Caco-2 (cell line): ENCODE measurements around the gene SMYD3. TPM values are rescaled to one million over a fixed set of nuclear protein-coding genes. Genes with fewer than 3 reads are reported as not detected.

Source experiments
- BruUV-seq: library from RNA; stranded (reverse); fragments of 400-500 nt; replicated peaks from 2 replicates; lab custom pipeline; 2021; lab: Mats Ljungman, UMichigan
- CTCF ChIA-PET: fragments of 300-600 bp; sonication (Branson Sonifier 250); formaldehyde crosslinking; loops from one replicate; lab custom pipeline; 2022; ENCODE audit warnings: antibody characterized with exemption; lab: Charles Lee
- POLR2A ChIA-PET: fragments of 300-600 bp; sonication (Branson Sonifier 250); formaldehyde crosslinking; loops from one replicate; lab custom pipeline; 2022; ENCODE audit warnings: antibody characterized with exemption; lab: Charles Lee
- DNase-seq, 2 experiments: peaks; one replicate each; pipeline versions ENCODE4 v3.0.0 to v3.0.0-alpha.2; 2020 to 2022
- H3K27me3 ChIP-seq: replicated peaks from 2 replicates; pipeline ENCODE4 v1.6.0; 2011; ENCODE audit warnings: low read length; ENCODE audit not compliant: control insufficient read depth, insufficient read depth
- H3K36me3 ChIP-seq: 2 replicates; pipeline ENCODE4 v1.5.1; 2011; ENCODE audit warnings: low read length; ENCODE audit not compliant: control insufficient read depth, insufficient read depth
- H3K4me1 ChIP-seq: fragments of 250-450 bp; sonication (Bioruptor Pico); 2 replicates; pipeline ENCODE4 v1.5.1; 2020; ENCODE audit warnings: mild to moderate bottlenecking
- H3K4me3 ChIP-seq: 2 replicates; pipeline ENCODE4 v1.5.1; 2011; ENCODE audit warnings: low read depth, mild to moderate bottlenecking, control low read depth, low read length
- H3K9me3 ChIP-seq: fragments of 250-450 bp; sonication (Bioruptor Pico); 2 replicates; pipeline ENCODE4 v1.5.1; 2020; ENCODE audit warnings: mild to moderate bottlenecking, moderate library complexity
- H3K27ac Mint-ChIP-seq: one replicate; pipeline ENCODE4 v1.8.0; 2022; ENCODE audit warnings: mixed read lengths; ENCODE audit not compliant: unreplicated experiment
- H3K27me3 Mint-ChIP-seq: one replicate; pipeline ENCODE4 v1.8.0; 2022; ENCODE audit warnings: mixed read lengths; ENCODE audit not compliant: insufficient read depth, unreplicated experiment
- H3K36me3 Mint-ChIP-seq: one replicate; pipeline ENCODE4 v1.8.0; 2022; ENCODE audit warnings: mild to moderate bottlenecking, mixed read lengths; ENCODE audit not compliant: insufficient read depth, unreplicated experiment
- H3K4me1 Mint-ChIP-seq: one replicate; pipeline ENCODE4 v1.8.0; 2022; ENCODE audit warnings: low read depth, mixed read lengths; ENCODE audit not compliant: unreplicated experiment
- H3K4me3 Mint-ChIP-seq: one replicate; pipeline ENCODE4 v1.8.0; 2022; ENCODE audit warnings: mild to moderate bottlenecking, moderate library complexity, mixed read lengths; ENCODE audit not compliant: unreplicated experiment
- H3K9me3 Mint-ChIP-seq: one replicate; pipeline ENCODE4 v1.8.0; 2022; ENCODE audit warnings: mixed read lengths; ENCODE audit not compliant: unreplicated experiment
- intact Hi-C: fragments of 100-400 bp; cut with micrococcal nuclease; formaldehyde crosslinking; loops from one replicate; pipeline ENCODE4 v1.10.0; 2022; ENCODE audit not compliant: unreplicated experiment
- total RNA-seq: library from RNA; stranded (reverse); gene quantifications from 2 replicates; pipeline ENCODE4 v1.2.3, GENCODE V29; 2022
- TF ChIP-seq, protein P1 (sequence below), 2 experiments: fragments of 200-600 bp in 1 of 2; IDR thresholded peaks; 1 replicate in 1 of 2; 2 replicates in 1 of 2; pipeline versions ENCODE4 v1.5.1 to v1.8.0; 2011 to 2022; ENCODE audit warnings: antibody characterized with exemption in 1 of 2, control low read depth in 1 of 2, inconsistent platforms in 1 of 2, low read depth in 1 of 2, low read length in 1 of 2, mild to moderate bottlenecking in 1 of 2, moderate library complexity in 1 of 2; ENCODE audit not compliant: insufficient read depth in 1 of 2, severe bottlenecking in 1 of 2, unreplicated experiment in 1 of 2

SMYD3 gene
- total RNA-seq, 1 experiment from 2014 or later = 33.0 TPM

DNA sequence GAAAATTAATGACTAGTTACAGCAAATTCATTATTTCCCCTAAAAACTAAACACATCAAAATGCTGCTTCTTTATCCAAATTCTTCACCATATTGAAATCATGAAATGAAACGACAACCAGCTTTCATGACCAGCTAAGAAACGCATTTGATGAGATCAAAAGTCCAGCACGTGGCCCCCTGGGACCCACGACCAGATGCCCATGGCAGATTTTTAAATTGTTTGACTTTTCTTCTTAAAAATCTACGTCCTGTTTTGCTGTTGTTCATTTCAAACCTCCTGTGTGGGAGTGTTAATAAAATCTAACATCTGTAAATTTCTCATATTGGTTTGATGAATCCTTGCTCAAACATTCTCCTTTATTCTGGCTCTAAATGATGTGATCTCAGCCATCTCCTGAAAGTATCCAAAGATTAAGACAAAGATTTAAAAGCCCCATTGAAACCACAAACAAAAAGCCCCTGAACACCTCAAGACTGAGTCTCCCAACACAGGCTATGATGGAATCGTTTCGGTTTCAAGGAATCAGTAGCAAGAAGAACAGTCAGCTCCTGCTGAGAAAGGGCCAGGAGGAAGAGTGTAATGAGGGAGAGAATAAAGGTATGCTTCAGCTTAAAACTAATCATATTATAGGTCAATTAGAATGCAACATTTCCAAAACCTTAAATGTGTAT, 523.6 kb downstream of the SMYD3 start:
- ChIA-PET CTCF (no interaction called here), POLR2A (no interaction called here)
- no peak overlapping the region for H3K4me3 ChIP-seq
- no peaks in the 10 kb centered on the region; the same call in 1 of the 2 replicates for H3K36me3 ChIP-seq
- H3K36me3 Mint-ChIP-seq = no peaks in the 10 kb centered on the region
- DNase-seq = no peak
- H3K9me3 ChIP-seq = no peaks in the 10 kb centered on the region
- no peaks in the 10 kb centered on the region for H3K27me3 Mint-ChIP-seq
- intact Hi-C loops = no loop called here
- no TSS peak for BruUV-seq
- no peak overlapping the region for H3K27ac Mint-ChIP-seq
- H3K4me3 Mint-ChIP-seq = no peak overlapping the region
- H3K4me1 Mint-ChIP-seq = no peaks in the 10 kb centered on the region
- TF ChIP-seq, protein P1, sequence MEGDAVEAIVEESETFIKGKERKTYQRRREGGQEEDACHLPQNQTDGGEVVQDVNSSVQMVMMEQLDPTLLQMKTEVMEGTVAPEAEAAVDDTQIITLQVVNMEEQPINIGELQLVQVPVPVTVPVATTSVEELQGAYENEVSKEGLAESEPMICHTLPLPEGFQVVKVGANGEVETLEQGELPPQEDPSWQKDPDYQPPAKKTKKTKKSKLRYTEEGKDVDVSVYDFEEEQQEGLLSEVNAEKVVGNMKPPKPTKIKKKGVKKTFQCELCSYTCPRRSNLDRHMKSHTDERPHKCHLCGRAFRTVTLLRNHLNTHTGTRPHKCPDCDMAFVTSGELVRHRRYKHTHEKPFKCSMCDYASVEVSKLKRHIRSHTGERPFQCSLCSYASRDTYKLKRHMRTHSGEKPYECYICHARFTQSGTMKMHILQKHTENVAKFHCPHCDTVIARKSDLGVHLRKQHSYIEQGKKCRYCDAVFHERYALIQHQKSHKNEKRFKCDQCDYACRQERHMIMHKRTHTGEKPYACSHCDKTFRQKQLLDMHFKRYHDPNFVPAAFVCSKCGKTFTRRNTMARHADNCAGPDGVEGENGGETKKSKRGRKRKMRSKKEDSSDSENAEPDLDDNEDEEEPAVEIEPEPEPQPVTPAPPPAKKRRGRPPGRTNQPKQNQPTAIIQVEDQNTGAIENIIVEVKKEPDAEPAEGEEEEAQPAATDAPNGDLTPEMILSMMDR (IDR thresholded peaks at IDR 0.05; ENCODE audit: insufficient read depth in 1 of 2, low read depth in 1 of 2, low read length in 1 of 2, severe bottlenecking in 1 of 2, unreplicated experiment in 1 of 2) = no peak
- H3K4me1 ChIP-seq = no peaks in the 10 kb centered on the region
- no peaks in the 10 kb centered on the region for H3K9me3 Mint-ChIP-seq
- H3K27me3 ChIP-seq = no peaks in the 10 kb centered on the region

DNA sequence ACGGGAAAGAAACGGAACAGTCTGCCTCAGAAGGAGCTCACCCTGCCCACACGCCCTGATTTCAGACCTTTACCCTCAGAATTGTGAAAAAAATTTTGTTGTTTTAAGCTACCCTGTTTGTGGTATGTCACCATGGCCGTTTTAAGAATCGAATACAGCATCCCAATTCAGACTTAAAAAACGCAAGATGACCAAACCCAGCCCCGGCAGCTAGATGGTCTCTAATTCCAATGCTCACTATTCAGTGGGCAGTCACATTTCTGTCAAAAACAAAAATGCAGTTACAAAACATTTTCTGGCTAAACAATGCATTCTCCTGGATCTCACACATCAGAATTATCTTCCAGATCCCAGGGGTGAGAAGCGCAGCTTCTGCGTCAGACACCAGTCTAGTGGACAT, 527.5 kb downstream of the SMYD3 start:
- intact Hi-C loops = no loop called here
- no peak overlapping the region for H3K4me3 ChIP-seq
- no peaks in the 10 kb centered on the region for H3K9me3 Mint-ChIP-seq
- H3K36me3 ChIP-seq = no peaks in the 10 kb centered on the region; the same call in 1 of the 2 replicates
- H3K4me1 Mint-ChIP-seq = no peaks in the 10 kb centered on the region
- H3K27me3 ChIP-seq = no peaks in the 10 kb centered on the region
- TF ChIP-seq, protein P1 (IDR thresholded peaks at IDR 0.05; ENCODE audit: insufficient read depth in 1 of 2, low read depth in 1 of 2, low read length in 1 of 2, severe bottlenecking in 1 of 2, unreplicated experiment in 1 of 2) = no peak
- BruUV-seq = no TSS peak
- no peaks in the 10 kb centered on the region for H3K36me3 Mint-ChIP-seq
- CTCF ChIA-PET = no interaction called here
- H3K27me3 Mint-ChIP-seq = no peaks in the 10 kb centered on the region
- POLR2A ChIA-PET = no interaction called here
- no peak overlapping the region for H3K4me3 Mint-ChIP-seq
- no peaks in the 10 kb centered on the region for H3K4me1 ChIP-seq
- DNase-seq = no peak
- no peak overlapping the region for H3K27ac Mint-ChIP-seq
- no peaks in the 10 kb centered on the region for H3K9me3 ChIP-seq

DNA sequence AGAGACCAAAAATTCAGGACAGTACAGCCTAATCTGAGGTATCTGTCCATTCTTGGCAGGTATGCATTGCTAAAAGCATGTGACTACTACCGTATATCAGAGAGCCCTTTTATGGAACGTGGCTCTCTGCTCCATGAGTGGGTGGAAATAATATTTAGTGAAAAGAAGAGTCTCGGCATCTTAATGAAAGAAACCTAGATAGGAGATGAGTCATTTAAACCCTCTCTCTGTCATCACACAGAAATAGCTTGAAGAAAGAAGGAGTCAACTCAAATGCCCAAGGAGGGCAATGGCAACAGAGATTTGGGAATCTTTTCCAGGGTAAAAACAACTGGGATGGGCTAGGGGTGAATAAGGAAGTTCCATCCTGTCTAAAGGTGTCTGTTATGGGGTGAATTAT, 528.2 kb downstream of the SMYD3 start:
- no peaks in the 10 kb centered on the region for H3K4me1 ChIP-seq
- no peaks in the 10 kb centered on the region; the same call in 1 of the 2 replicates for H3K36me3 ChIP-seq
- ChIA-PET CTCF (no interaction called here), POLR2A (no interaction called here)
- H3K27me3 ChIP-seq = no peaks in the 10 kb centered on the region
- no TSS peak for BruUV-seq
- H3K27ac Mint-ChIP-seq = no peak overlapping the region
- no peak overlapping the region for H3K4me3 Mint-ChIP-seq
- intact Hi-C loops = no loop called here
- H3K4me3 ChIP-seq = no peak overlapping the region
- no peaks in the 10 kb centered on the region for H3K27me3 Mint-ChIP-seq
- no peaks in the 10 kb centered on the region for H3K4me1 Mint-ChIP-seq
- no peak for DNase-seq
- TF ChIP-seq, protein P1 (IDR thresholded peaks at IDR 0.05; ENCODE audit: insufficient read depth in 1 of 2, low read depth in 1 of 2, low read length in 1 of 2, severe bottlenecking in 1 of 2, unreplicated experiment in 1 of 2) = no peak
- H3K9me3 ChIP-seq = no peaks in the 10 kb centered on the region
- H3K9me3 Mint-ChIP-seq = no peaks in the 10 kb centered on the region
- H3K36me3 Mint-ChIP-seq = no peaks in the 10 kb centered on the region
